Left lung (tissue), 10 donors: Measurements from ENCODE around the gene RNF126. TPM values are rescaled to one million over a fixed set of nuclear protein-coding genes. Genes with fewer than 3 reads are reported as not detected.

Source experiments
- ATAC-seq: fragments of 200-7000 bp; cut with Tn5 transposase; one replicate; pipeline ENCODE4 v1.9.1; 2020; ENCODE audit warnings: moderate library complexity
- DNase-seq, 4 donors: peaks; one replicate each; pipeline ENCODE4 v3.0.0-alpha.2; 2013 to 2020
- H3K27ac ChIP-seq, 2 donors: fragments of 200-600 bp; sonication (generic) in 1 of 2; one replicate each; pipeline versions ENCODE4 v1.5.0 to v1.8.0; 2020 to 2021
- H3K27me3 ChIP-seq, 2 donors: fragments of 200-600 bp; sonication (generic) in 1 of 2; one replicate each; pipeline versions ENCODE4 v1.5.0 to v1.8.0; 2020 to 2021
- H3K36me3 ChIP-seq, 2 donors: fragments of 200-600 bp; sonication (generic) in 1 of 2; one replicate each; pipeline versions ENCODE4 v1.5.0 to v1.8.0; 2020 to 2021
- H3K4me1 ChIP-seq, 2 donors: fragments of 200-600 bp; one replicate each; pipeline ENCODE4 v1.8.0; 2021
- H3K4me3 ChIP-seq, 2 donors: fragments of 200-600 bp; sonication (generic) in 1 of 2; one replicate each; pipeline versions ENCODE4 v1.5.0 to v1.8.0; 2020 to 2021; ENCODE audit warnings: mild to moderate bottlenecking in 1 of 2
- H3K9me3 ChIP-seq, 2 donors: fragments of 200-600 bp; sonication (generic) in 1 of 2; one replicate each; pipeline versions ENCODE4 v1.5.0 to v1.8.0; 2020 to 2021
- CTCF ChIP-seq, 2 donors: fragments of 200-600 bp; sonication (generic) in 1 of 2; IDR thresholded peaks; one replicate each; pipeline versions ENCODE4 v1.5.0 to v1.8.0; 2021; ENCODE audit warnings: antibody characterized with exemption in 2 of 2
- intact Hi-C, 2 donors: fragments of 100-400 bp; cut with DNase I; formaldehyde crosslinking; loops; one replicate each; pipeline versions ENCODE4 v1.11.2 to v1.14.2; 2022
- polyA plus RNA-seq, 6 donors: library from polyadenylated mRNA; unstranded; fragments of 120-200 nt; gene quantifications; one replicate each; pipeline ENCODE4 v1.2.1, GENCODE V29; 2013; ENCODE audit not compliant: insufficient read length in 6 of 6
- total RNA-seq, 2 donors: library from RNA; stranded (reverse); fragmentation: NEBNext Ultra II Directional; extraction: Animal tissue kit (Norgen Biotek cat#: 25700); gene quantifications; one replicate each; pipeline ENCODE4 v1.2.1, GENCODE V29; 2021
- donor health status: DM: no; HTN: yes; CAD: no.
- donor health status: DM: no; HTN: no; CAD: no.

RNF126 gene
- total and polyA plus RNA-seq, 8 donors: 15.4 to 34.0 (median 23.1) TPM

- no peaks in the 10 kb centered on the region for H3K27me3 ChIP-seq
- TF ChIP-seq CTCF (IDR thresholded peaks at IDR 0.05): peak; percentile 89 to 95
- DNase-seq (peak; percentile 80 to 94 (median 84)), ATAC-seq (peak; percentile 66)
- H3K4me1 ChIP-seq: peaks cover 33 to 53% of the 10 kb centered on the region in 2 donors
- no peaks in the 10 kb centered on the region for H3K9me3 ChIP-seq
- peak overlapping the region in 1 of 2 donors; percentile 22 for H3K4me3 ChIP-seq
- H3K27ac ChIP-seq: peak overlapping the region in 1 of 2 donors; percentile 68
- no peaks in the 10 kb centered on the region for H3K36me3 ChIP-seq
- intact Hi-C loops: loop anchor here (2.0 to 10.0 kb wide), 2 partner anchors 70 kb away; no protein-coding TSS in a partner anchor
Observed at GRCh38 chr19:664913-665443, 2.0 kb upstream of the RNF126 start.

GRCh38 chr19:663682-664117, 686 bp upstream of the RNF126 start:
- ATAC-seq (no peak), DNase-seq (no peak)
- no peaks in the 10 kb centered on the region for H3K9me3 ChIP-seq
- TF ChIP-seq CTCF (IDR thresholded peaks at IDR 0.05): no peak
- no peaks in the 10 kb centered on the region for H3K27me3 ChIP-seq
- peaks cover 34 to 66% of the 10 kb centered on the region in 2 donors for H3K4me1 ChIP-seq
- H3K36me3 ChIP-seq: peaks cover 0 to 4% of the 10 kb centered on the region in 2 donors
- H3K27ac ChIP-seq: peak overlapping the region; percentile 91 to 92
- intact Hi-C loops: loop anchor here (2.0 to 10.0 kb wide), 2 partner anchors 71 kb away; no protein-coding TSS in a partner anchor
- peak overlapping the region; percentile 32 to 99 for H3K4me3 ChIP-seq

GRCh38 chr19:662207-662961, 630 bp downstream of the RNF126 start:
- ATAC-seq (peak; percentile 12), DNase-seq (peak in 3 of 4 donors; percentile 49 to 91 (median 72))
- intact Hi-C loops: loop anchor here in 1 of 2 donors (10.0 kb wide), 1 partner anchor 72 kb away; no protein-coding TSS in a partner anchor
- peak overlapping the region; percentile 83 to 92 for H3K27ac ChIP-seq
- H3K36me3 ChIP-seq: peaks cover 0 to 17% of the 10 kb centered on the region in 2 donors
- peak overlapping the region; percentile 97 to 99 for H3K4me3 ChIP-seq
- no peaks in the 10 kb centered on the region for H3K9me3 ChIP-seq
- no peaks in the 10 kb centered on the region for H3K27me3 ChIP-seq
- TF ChIP-seq CTCF (IDR thresholded peaks at IDR 0.05): no peak
- peaks cover 34 to 70% of the 10 kb centered on the region in 2 donors for H3K4me1 ChIP-seq

GRCh38 chr19:661427-662196, 1.4 kb downstream of the RNF126 start:
- no peak for DNase-seq
- no peaks in the 10 kb centered on the region for H3K9me3 ChIP-seq
- peak overlapping the region; percentile 97 to 99 for H3K4me3 ChIP-seq
- no peak for TF ChIP-seq CTCF (IDR thresholded peaks at IDR 0.05)
- peak overlapping the region; percentile 83 to 92 for H3K27ac ChIP-seq
- intact Hi-C loops: loop anchor here in 1 of 2 donors (10.0 kb wide), 1 partner anchor 73 kb away; no protein-coding TSS in a partner anchor
- ATAC-seq: peak; percentile 12
- H3K4me1 ChIP-seq: peaks cover 34 to 70% of the 10 kb centered on the region in 2 donors
- H3K36me3 ChIP-seq: peaks cover 0 to 24% of the 10 kb centered on the region in 2 donors
- H3K27me3 ChIP-seq: no peaks in the 10 kb centered on the region
